ENCODE measurements around the gene TAL2.

TAL2 gene

DNA sequence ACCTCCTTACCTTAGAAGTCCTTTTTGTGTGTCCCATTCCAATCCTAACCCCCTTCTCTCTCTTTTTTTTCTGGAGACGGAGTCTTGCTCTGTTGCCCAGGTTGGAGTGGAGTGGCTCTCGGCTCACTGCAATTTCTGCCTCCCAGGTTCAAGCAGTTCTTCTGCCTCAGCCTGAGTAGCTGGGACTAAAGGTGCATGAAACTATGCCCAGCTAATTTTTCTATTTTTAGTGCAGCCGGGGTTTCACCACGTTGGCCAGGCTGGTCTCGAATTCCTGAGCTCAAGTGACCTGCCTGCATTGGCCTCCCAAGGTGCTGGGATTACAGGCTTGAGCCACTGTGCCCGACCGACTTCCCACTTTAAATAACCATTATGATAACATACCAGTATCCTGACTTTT is 49.6 kb downstream of the TAL2 start:
- no peak for DNase-seq

DNA sequence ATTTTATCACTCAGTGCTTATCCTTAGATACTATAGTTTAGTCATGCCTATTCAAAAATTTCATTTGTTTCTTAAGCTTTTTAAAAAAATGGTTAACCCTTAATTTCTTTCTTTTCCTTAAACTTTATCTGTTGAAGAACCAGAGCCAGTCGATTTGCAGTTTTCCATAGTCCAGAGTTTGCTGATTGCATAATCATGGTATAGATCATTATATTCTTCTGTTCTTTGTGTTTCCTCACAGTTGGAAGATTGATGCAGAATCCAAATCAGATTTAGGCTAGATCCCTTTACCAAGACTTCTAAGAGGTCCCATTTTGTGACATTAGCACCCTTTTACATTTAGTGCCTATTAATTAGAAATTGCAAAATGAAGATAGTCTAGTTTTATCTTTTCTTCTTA is 50.0 kb downstream of the TAL2 start:
- no peak for DNase-seq

Measured in activated CD4-positive, alpha-beta T cell treated with anti-CD3 and anti-CD28 coated beads for 1 hour (primary cell).